ENCODE data around the gene MED22.
"Not testable (repeated sequence)": the region's sequence is repeated elsewhere in the genome, so short reads cannot be mapped to it uniquely, and the experiment has no call there.

MED22 gene

DNA sequence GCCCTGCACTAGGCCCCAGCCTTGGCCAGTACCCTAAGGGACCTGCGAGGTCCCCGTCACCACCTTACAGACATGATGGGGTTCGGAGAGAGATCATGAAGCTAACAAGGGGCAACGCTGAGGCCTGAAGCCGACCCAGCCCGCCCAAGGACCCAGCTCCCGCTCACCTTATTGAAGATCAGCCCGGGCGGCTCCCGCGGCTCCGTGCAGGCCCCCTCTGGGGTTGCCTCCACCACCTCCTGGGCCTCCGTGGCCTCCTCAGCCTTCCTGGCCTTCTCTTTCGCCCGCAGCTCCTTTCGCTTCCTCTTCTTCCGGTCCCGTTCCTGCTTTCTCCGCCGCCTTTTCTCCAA is 15.6 kb downstream of the MED22 start:
- no peak for TF ChIP-seq ESRRG (CRISPR knock-in tag; IDR thresholded peaks at IDR 0.05)
- no peak for TF ChIP-seq ZNF8 (CRISPR knock-in tag; IDR thresholded peaks at IDR 0.05)
- ATAC-seq = no peak

DNA sequence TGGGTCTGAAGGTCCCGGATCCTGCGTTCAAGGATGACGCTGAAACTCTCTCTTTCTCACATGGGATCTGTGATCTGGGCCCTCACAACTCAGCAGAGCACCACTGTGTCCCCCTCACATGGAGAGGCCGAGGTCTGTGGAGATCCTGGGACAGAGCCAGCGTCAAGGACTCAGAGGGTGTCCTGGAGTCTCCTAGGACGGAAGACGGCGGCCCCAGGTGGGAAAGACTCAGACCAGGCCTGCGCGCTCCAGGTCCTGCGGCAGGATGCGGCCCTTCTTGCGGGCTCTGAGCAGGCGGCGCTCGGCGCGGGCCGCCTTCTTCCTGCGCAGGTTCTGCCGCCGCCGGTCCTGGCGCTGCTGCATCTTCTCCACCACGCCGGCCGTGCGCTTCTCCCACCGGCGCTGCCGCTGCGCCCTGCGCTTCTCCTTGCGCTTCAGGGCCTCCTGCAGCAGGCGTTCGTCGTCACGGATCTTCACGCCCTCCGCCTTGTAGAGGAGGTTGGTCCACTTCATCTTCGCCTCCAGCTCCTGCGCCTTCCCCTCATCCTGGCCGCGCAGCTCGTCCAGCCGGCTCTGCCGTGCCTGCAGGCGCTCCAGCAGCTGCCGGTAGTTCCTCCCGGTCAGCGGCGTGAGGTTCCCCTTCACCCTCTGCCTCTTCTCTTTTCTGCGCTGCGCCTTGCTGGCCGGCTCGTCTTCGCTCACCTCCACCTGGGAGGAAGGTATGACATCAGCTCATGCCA is 16.1 kb downstream of the MED22 start:
- no peak for ATAC-seq
- TF ChIP-seq, protein P1, sequence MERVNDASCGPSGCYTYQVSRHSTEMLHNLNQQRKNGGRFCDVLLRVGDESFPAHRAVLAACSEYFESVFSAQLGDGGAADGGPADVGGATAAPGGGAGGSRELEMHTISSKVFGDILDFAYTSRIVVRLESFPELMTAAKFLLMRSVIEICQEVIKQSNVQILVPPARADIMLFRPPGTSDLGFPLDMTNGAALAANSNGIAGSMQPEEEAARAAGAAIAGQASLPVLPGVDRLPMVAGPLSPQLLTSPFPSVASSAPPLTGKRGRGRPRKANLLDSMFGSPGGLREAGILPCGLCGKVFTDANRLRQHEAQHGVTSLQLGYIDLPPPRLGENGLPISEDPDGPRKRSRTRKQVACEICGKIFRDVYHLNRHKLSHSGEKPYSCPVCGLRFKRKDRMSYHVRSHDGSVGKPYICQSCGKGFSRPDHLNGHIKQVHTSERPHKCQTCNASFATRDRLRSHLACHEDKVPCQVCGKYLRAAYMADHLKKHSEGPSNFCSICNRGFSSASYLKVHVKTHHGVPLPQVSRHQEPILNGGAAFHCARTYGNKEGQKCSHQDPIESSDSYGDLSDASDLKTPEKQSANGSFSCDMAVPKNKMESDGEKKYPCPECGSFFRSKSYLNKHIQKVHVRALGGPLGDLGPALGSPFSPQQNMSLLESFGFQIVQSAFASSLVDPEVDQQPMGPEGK (CRISPR knock-in tag; IDR thresholded peaks at IDR 0.05; ENCODE audit: borderline replicate concordance) = no peak

DNA sequence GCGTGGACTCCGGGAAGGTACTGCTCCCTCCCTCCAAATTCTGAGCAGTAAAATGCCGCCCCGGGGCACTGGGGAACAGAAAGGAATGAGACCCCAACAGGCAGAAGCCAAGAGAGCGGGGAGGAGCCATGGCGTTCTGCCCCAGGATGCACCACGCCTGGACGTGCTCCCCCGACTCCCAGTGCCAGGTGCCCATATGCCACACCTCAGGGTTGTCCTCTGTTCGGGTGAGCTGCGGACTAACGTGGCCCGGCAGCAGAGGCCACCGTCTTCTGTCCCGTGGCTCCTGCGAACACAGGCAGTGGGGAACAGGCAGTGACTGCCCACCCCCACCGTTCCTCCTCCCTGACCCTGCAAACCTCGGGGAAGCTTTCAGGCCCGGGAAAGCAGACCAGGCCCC is 16.7 kb downstream of the MED22 start:
- TF ChIP-seq RARB (CRISPR knock-in tag; IDR thresholded peaks at IDR 0.05) (no peak), ZFP30 (CRISPR knock-in tag; IDR thresholded peaks at IDR 0.05) (no peak), ZNF70 (CRISPR knock-in tag; IDR thresholded peaks at IDR 0.05) (no peak), ESRRG (CRISPR knock-in tag; IDR thresholded peaks at IDR 0.05) (no peak), SNAI2 (CRISPR knock-in tag; IDR thresholded peaks at IDR 0.05) (no peak), ZNF565 (CRISPR knock-in tag; conservative IDR thresholded peaks at IDR 0.05; ENCODE audit: low read depth) (no peak), ZNF8 (CRISPR knock-in tag; IDR thresholded peaks at IDR 0.05) (no peak), GLIS3 (CRISPR knock-in tag; IDR thresholded peaks at IDR 0.05) (no peak), OSR1 (CRISPR knock-in tag; IDR thresholded peaks at IDR 0.05) (no peak), ARNTL (CRISPR knock-in tag; IDR thresholded peaks at IDR 0.05; ENCODE audit: borderline replicate concordance, low read depth) (no peak), ZFP3 (CRISPR knock-in tag; IDR thresholded peaks at IDR 0.05) (no peak), ZC3H10 (CRISPR knock-in tag; IDR thresholded peaks at IDR 0.05) (no peak), ISL1 (CRISPR knock-in tag; IDR thresholded peaks at IDR 0.05) (no peak), PPARA (CRISPR knock-in tag; IDR thresholded peaks at IDR 0.05; ENCODE audit: borderline replicate concordance) (no peak), TOX (CRISPR knock-in tag; IDR thresholded peaks at IDR 0.05; ENCODE audit: borderline replicate concordance) (no peak), CSDC2 (CRISPR knock-in tag; IDR thresholded peaks at IDR 0.05) (no peak)
- TF ChIP-seq, protein P2, sequence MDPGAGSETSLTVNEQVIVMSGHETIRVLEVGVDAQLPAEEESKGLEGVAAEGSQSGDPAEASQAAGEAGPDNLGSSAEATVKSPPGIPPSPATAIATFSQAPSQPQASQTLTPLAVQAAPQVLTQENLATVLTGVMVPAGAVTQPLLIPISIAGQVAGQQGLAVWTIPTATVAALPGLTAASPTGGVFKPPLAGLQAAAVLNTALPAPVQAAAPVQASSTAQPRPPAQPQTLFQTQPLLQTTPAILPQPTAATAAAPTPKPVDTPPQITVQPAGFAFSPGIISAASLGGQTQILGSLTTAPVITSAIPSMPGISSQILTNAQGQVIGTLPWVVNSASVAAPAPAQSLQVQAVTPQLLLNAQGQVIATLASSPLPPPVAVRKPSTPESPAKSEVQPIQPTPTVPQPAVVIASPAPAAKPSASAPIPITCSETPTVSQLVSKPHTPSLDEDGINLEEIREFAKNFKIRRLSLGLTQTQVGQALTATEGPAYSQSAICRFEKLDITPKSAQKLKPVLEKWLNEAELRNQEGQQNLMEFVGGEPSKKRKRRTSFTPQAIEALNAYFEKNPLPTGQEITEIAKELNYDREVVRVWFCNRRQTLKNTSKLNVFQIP (CRISPR knock-in tag; IDR thresholded peaks at IDR 0.05; ENCODE audit: borderline replicate concordance, low read depth) = no peak
- TF ChIP-seq, protein P3, sequence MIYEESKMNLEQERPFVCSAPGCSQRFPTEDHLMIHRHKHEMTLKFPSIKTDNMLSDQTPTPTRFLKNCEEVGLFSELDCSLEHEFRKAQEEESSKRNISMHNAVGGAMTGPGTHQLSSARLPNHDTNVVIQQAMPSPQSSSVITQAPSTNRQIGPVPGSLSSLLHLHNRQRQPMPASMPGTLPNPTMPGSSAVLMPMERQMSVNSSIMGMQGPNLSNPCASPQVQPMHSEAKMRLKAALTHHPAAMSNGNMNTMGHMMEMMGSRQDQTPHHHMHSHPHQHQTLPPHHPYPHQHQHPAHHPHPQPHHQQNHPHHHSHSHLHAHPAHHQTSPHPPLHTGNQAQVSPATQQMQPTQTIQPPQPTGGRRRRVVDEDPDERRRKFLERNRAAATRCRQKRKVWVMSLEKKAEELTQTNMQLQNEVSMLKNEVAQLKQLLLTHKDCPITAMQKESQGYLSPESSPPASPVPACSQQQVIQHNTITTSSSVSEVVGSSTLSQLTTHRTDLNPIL (CRISPR knock-in tag; IDR thresholded peaks at IDR 0.05; ENCODE audit: low read depth) = no peak
- TF ChIP-seq, protein P1 (CRISPR knock-in tag; IDR thresholded peaks at IDR 0.05; ENCODE audit: borderline replicate concordance) = no peak
- TF ChIP-seq, protein P4, sequence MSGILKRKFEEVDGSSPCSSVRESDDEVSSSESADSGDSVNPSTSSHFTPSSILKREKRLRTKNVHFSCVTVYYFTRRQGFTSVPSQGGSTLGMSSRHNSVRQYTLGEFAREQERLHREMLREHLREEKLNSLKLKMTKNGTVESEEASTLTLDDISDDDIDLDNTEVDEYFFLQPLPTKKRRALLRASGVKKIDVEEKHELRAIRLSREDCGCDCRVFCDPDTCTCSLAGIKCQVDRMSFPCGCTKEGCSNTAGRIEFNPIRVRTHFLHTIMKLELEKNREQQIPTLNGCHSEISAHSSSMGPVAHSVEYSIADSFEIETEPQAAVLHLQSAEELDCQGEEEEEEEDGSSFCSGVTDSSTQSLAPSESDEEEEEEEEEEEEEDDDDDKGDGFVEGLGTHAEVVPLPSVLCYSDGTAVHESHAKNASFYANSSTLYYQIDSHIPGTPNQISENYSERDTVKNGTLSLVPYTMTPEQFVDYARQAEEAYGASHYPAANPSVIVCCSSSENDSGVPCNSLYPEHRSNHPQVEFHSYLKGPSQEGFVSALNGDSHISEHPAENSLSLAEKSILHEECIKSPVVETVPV (CRISPR knock-in tag; IDR thresholded peaks at IDR 0.05) = no peak
- ATAC-seq = no peak

DNA sequence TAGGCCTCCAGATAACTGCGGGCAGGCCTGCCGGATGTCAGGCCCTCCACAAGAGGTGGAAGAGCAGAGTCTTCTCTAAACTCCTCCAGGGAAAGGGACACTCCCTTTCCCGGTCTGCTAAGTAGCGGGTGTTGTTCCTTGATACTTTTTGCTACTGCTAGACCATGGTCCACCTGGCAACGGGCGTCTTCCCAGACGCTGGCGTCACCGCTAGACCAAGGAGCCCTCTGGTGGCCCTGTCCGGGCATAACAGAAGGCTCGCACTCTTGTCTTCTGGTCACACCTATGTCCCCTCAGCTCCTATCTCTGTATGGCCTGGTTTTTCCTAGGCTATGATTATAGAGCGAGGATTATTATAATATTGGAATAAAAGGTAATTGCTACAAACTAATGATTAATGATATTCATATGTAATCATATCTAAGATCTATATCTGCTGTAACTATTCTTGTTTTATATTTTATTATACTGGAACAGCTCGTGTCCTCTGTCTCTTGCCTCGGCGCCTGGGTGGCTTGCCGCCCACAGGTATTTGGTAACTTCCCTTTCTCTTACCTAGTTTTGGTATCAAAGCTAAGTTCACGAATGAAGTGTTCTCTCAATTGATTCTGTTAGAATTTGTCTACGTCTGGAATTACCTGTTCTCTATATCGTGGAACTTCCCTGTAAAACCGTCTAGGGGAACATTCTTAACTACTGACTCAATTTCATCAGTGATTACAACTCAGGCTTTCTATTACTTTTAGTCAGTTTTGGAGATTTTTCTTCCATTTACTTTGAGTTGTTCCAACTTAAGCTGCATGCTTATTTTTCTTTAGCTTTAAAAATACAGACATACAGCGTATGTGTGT is 18.4 kb downstream of the MED22 start:
- not testable (repeated sequence) for ATAC-seq
